HepG2 (cell line): ENCODE results near the gene B4GALT5. TPM values are rescaled to one million over a fixed set of nuclear protein-coding genes. Genes with fewer than 3 reads are reported as not detected.
A peak's percentile ranks its signal among the peaks of the same experiment; 100 is the strongest.

Source experiments
- BCL3 ChIP-seq: sonication (generic); formaldehyde crosslinking; IDR thresholded peaks from 2 replicates; pipeline ENCODE4 v1.5.1; 2020; ENCODE audit warnings: mild to moderate bottlenecking, missing genetic modification reagents, moderate library complexity
- CEBPB ChIP-seq: IDR thresholded peaks from 2 replicates; pipeline ENCODE4 v1.6.1; 2011; ENCODE audit warnings: low read depth, low read length, improper control_type of control experiment, borderline replicate concordance
- CREB1 ChIP-seq, 2 experiments: fragments of 450-650 bp in 1 of 2; IDR thresholded peaks; 2 replicates each; pipeline ENCODE4 v1.6.1; 2016 to 2017; ENCODE audit warnings: control low read depth in 1 of 2, mild to moderate bottlenecking in 1 of 2, missing compliant biosample characterization in 1 of 2, missing genetic modification characterization in 1 of 2
- ELF1 ChIP-seq: sonication (generic); formaldehyde crosslinking; IDR thresholded peaks from 2 replicates; pipeline ENCODE4 v1.4.0; 2020; ENCODE audit warnings: missing genetic modification reagents
- HDAC1 ChIP-seq: sonication (generic); formaldehyde crosslinking; IDR thresholded peaks from 2 replicates; pipeline ENCODE4 v1.5.1; 2020; ENCODE audit warnings: mild to moderate bottlenecking, missing genetic modification reagents
- HMGXB4 ChIP-seq, 2 experiments: sonication (generic) in 1 of 2; formaldehyde crosslinking in 1 of 2; IDR thresholded peaks; 2 replicates each; pipeline versions ENCODE4 v1.4.0 to v1.6.1; 2018 to 2020; ENCODE audit warnings: missing genetic modification reagents in 2 of 2, borderline replicate concordance in 1 of 2, low read depth in 1 of 2, mild to moderate bottlenecking in 1 of 2, missing biosample characterization in 1 of 2
- LCORL ChIP-seq, 2 experiments: fragments of 450-650 bp in 1 of 2; sonication (generic) in 1 of 2; formaldehyde crosslinking in 1 of 2; IDR thresholded peaks; 2 replicates each; pipeline versions ENCODE4 v1.5.0 to v1.6.1; 2017 to 2020; ENCODE audit warnings: antibody characterized with exemption in 1 of 2, missing genetic modification reagents in 1 of 2
- PBX2 ChIP-seq: IDR thresholded peaks from 2 replicates; pipeline ENCODE4 v1.6.1; 2016; ENCODE audit warnings: control low read depth
- RFX1 ChIP-seq: fragments of 450-650 bp; IDR thresholded peaks from 2 replicates; pipeline ENCODE4 v1.6.1; 2017
- RFXANK ChIP-seq: IDR thresholded peaks from 2 replicates; pipeline ENCODE4 v1.6.1; 2016
- STAT6 ChIP-seq: sonication (generic); formaldehyde crosslinking; IDR thresholded peaks from 2 replicates; pipeline ENCODE4 v1.4.0; 2020; ENCODE audit warnings: missing genetic modification reagents, mild to moderate bottlenecking, borderline replicate concordance
- ZBTB21 ChIP-seq: sonication (generic); formaldehyde crosslinking; IDR thresholded peaks from 2 replicates; pipeline ENCODE4 v1.4.0; 2020; ENCODE audit warnings: missing genetic modification reagents
- ZBTB46 ChIP-seq: sonication (generic); formaldehyde crosslinking; IDR thresholded peaks from 2 replicates; pipeline ENCODE4 v1.4.0; 2020; ENCODE audit warnings: mild to moderate bottlenecking, missing genetic modification reagents, borderline replicate concordance
- ZFP62 ChIP-seq: sonication (generic); formaldehyde crosslinking; IDR thresholded peaks from 2 replicates; pipeline ENCODE4 v1.4.0; 2020; ENCODE audit warnings: missing genetic modification reagents
- ZMAT3 ChIP-seq: sonication (generic); formaldehyde crosslinking; conservative IDR thresholded peaks from 2 replicates; pipeline ENCODE4 v1.7.0; 2021; ENCODE audit warnings: missing genetic modification reagents
- ZNF292 ChIP-seq: sonication (generic); formaldehyde crosslinking; IDR thresholded peaks from 2 replicates; pipeline ENCODE4 v1.8.1; 2022; ENCODE audit warnings: mild to moderate bottlenecking, low read depth, missing genetic modification reagents, borderline replicate concordance
- ZNF615 ChIP-seq: sonication (generic); formaldehyde crosslinking; IDR thresholded peaks from 2 replicates; pipeline ENCODE4 v1.5.0; 2020; ENCODE audit warnings: mild to moderate bottlenecking, missing genetic modification reagents, borderline replicate concordance
- ZNF878 ChIP-seq: sonication (generic); formaldehyde crosslinking; IDR thresholded peaks from 2 replicates; pipeline ENCODE4 v1.8.1; 2023; ENCODE audit warnings: mild to moderate bottlenecking, missing genetic modification reagents, moderate library complexity
- ZSCAN29 ChIP-seq: sonication (generic); formaldehyde crosslinking; conservative IDR thresholded peaks from 2 replicates; pipeline ENCODE4 v1.4.0; 2020; ENCODE audit warnings: mild to moderate bottlenecking, missing genetic modification reagents
- polyA plus RNA-seq, 8 experiments: library from polyadenylated mRNA; depleted of rRNA in 3 of 8; stranded (reverse) in 7 of 8; unstranded in 1 of 8; fragments of >200 nt; fragmentation: Illumina TruSeq in 4 of 8; extraction: Trizol in 4 of 8; gene quantifications; 2 replicates each; pipeline versions ENCODE4 v1.2.1 to v1.2.3, GENCODE V29; 2011 to 2016; ENCODE audit warnings: low read depth in 4 of 8, missing spikeins in 1 of 8, mixed read lengths in 1 of 8; ENCODE audit not compliant: insufficient read depth in 1 of 8
- total RNA-seq, 5 experiments: library from RNA; depleted of rRNA; stranded (reverse); fragments of >200 nt; fragmentation: Illumina TruSeq; extraction: Trizol; gene quantifications; 2 replicates each; pipeline ENCODE4 v1.2.3, GENCODE V29; 2016; ENCODE audit warnings: low read depth in 1 of 5

The B4GALT5 gene
- total and polyA plus RNA-seq, 2 of the 13 experiments (the other 11 are each of a cell fraction or from before 2014, with no cell fraction given) = 27.3 to 30.9 TPM

- no peak; the same call in 1 of the 2 replicates for TF ChIP-seq ZBTB46
- 0 out of 2 replicates have a peak, but pooled peaks have one; percentile 14 for TF ChIP-seq CREB1 (IDR thresholded peaks at IDR 0.05)
- no peak for TF ChIP-seq CREB1 (CRISPR knock-in tag; IDR thresholded peaks at IDR 0.05)
- 0 out of 2 replicates have a peak, but pooled peaks have one; percentile 34 for TF ChIP-seq PBX2 (CRISPR knock-in tag)
- TF ChIP-seq ZMAT3 = no peak
- TF ChIP-seq HDAC1 (CRISPR knock-in tag) = 0 out of 2 replicates have a peak, but pooled peaks have one; percentile 59
- no peak for TF ChIP-seq LCORL (IDR thresholded peaks at IDR 0.05)
- no peak for TF ChIP-seq LCORL (CRISPR knock-in tag; IDR thresholded peaks at IDR 0.05)
- TF ChIP-seq ZSCAN29 (CRISPR knock-in tag) = no peak; the same call in 1 of the 2 replicates
- no peak; the same call in 1 of the 2 replicates for TF ChIP-seq ZBTB21 (CRISPR knock-in tag)
- no peak for TF ChIP-seq RFX1
- no peak for TF ChIP-seq ELF1 (CRISPR knock-in tag)
- no peak for TF ChIP-seq CEBPB
- TF ChIP-seq STAT6 (CRISPR knock-in tag) = no peak
- TF ChIP-seq ZNF292 = peak; percentile 91; the same call in 1 of the 2 replicates
- no peak for TF ChIP-seq ZNF878 (CRISPR knock-in tag)
- TF ChIP-seq RFXANK (CRISPR knock-in tag) = peak; percentile 78; the same call in 1 of the 2 replicates
- no peak; the same call in 1 of the 2 replicates for TF ChIP-seq ZFP62
- peak; percentile 88 to 98 for TF ChIP-seq HMGXB4 (CRISPR knock-in tag; IDR thresholded peaks at IDR 0.05; ENCODE audit: borderline replicate concordance in 1 of 2, low read depth in 1 of 2)
- TF ChIP-seq BCL3 (CRISPR knock-in tag) = peak; percentile 85; the same call in 1 of the 2 replicates
- no peak for TF ChIP-seq ZNF615 (CRISPR knock-in tag)
Measured at GRCh38 chr20:49608752-49609670, 104.7 kb downstream of the B4GALT5 start (continued).
